ENCODE data around the gene ERBB2. TPM values are rescaled to one million over a fixed set of nuclear protein-coding genes. Genes with fewer than 3 reads are reported as not detected.
A peak's percentile ranks its signal among the peaks of the same experiment; 100 is the strongest.
"Not testable (repeated sequence)": the region's sequence is repeated elsewhere in the genome, so short reads cannot be mapped to it uniquely, and the experiment has no call there.

ERBB2 gene
- total RNA-seq, 6 donors from 2014 or later, result 88.6 to 126 (median 112) TPM

GRCh38 chr17:39722104-39722503, 22.2 kb downstream of the ERBB2 start:
- Histone ChIP-seq H3K4me1 (no peaks in the 10 kb centered on the region), H3K27me3 (no peaks in the 10 kb centered on the region)

DNA sequence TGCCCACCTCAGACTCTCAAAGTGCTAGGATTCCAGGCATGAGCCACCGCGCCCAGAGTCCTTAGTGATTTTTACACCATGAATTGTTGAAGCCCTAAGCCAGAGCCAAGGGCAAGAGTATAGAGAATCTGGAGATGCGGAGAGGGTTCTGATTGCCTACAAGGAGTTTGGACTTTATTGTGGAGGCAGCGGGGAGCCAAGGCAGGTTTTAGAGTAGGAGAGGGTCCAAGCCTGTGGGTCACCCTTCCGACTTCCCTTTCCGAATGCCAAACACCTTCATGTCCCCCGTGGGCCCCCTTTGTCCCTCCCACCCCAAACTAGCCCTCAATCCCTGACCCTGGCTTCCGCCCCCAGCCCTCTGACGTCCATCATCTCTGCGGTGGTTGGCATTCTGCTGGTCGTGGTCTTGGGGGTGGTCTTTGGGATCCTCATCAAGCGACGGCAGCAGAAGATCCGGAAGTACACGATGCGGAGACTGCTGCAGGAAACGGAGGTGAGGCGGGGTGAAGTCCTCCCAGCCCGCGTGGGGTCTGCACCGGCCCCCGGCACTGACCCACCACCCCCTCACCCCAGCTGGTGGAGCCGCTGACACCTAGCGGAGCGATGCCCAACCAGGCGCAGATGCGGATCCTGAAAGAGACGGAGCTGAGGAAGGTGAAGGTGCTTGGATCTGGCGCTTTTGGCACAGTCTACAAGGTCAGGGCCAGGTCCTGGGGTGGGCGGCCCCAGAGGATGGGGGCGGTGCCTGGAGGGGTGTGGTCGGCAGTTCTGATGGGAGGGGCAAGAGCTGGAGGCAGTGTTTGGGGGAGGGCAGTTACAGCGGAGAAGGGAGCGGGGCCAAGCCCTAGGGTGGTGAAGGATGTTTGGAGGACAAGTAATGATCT, 23.3 kb downstream of the ERBB2 start:
- H3K27me3 ChIP-seq, result no peaks in the 10 kb centered on the region
- peaks cover 3 to 72% (median 40%) of the 10 kb centered on the region in 4 donors for H3K36me3 ChIP-seq
- peaks cover 0 to 5% (median 0%) of the 10 kb centered on the region in 4 donors for H3K4me1 ChIP-seq
- peak in 1 of 2 donors; percentile 75 for DNase-seq
- no peak overlapping the region for H3K4me3 ChIP-seq
- no peak overlapping the region for H3K27ac ChIP-seq
- no peak for ATAC-seq (ENCODE audit: low FRiP score in 2 of 2)
- H3K9me3 ChIP-seq, result no peaks in the 10 kb centered on the region
- no peak for TF ChIP-seq POLR2A (IDR thresholded peaks at IDR 0.05)
- TF ChIP-seq, protein P1, sequence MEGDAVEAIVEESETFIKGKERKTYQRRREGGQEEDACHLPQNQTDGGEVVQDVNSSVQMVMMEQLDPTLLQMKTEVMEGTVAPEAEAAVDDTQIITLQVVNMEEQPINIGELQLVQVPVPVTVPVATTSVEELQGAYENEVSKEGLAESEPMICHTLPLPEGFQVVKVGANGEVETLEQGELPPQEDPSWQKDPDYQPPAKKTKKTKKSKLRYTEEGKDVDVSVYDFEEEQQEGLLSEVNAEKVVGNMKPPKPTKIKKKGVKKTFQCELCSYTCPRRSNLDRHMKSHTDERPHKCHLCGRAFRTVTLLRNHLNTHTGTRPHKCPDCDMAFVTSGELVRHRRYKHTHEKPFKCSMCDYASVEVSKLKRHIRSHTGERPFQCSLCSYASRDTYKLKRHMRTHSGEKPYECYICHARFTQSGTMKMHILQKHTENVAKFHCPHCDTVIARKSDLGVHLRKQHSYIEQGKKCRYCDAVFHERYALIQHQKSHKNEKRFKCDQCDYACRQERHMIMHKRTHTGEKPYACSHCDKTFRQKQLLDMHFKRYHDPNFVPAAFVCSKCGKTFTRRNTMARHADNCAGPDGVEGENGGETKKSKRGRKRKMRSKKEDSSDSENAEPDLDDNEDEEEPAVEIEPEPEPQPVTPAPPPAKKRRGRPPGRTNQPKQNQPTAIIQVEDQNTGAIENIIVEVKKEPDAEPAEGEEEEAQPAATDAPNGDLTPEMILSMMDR (IDR thresholded peaks at IDR 0.05), result no peak
- no peak for TF ChIP-seq EP300 (IDR thresholded peaks at IDR 0.05)
- no peak for TF ChIP-seq POLR2AphosphoS5 (IDR thresholded peaks at IDR 0.05)
- WGBS, 2 donors, result 84 to 92% methylated on average over 34 of the region's 34 CpGs

More at GRCh38 chr17:39722104-39722503, 22.2 kb downstream of the ERBB2 start:
- H3K9me3 ChIP-seq, result no peaks in the 10 kb centered on the region
- H3K27ac ChIP-seq, result no peak overlapping the region
- no peak for ATAC-seq (ENCODE audit: low FRiP score in 2 of 2)
- H3K36me3 ChIP-seq, result peaks cover 3 to 72% (median 34%) of the 10 kb centered on the region in 4 donors
- 91 to 93% methylated on average over 6 of the region's 6 CpGs for WGBS, 2 donors
- TF ChIP-seq POLR2A (IDR thresholded peaks at IDR 0.05), result no peak
- TF ChIP-seq POLR2AphosphoS5 (IDR thresholded peaks at IDR 0.05), result no peak
- TF ChIP-seq, protein P1 (IDR thresholded peaks at IDR 0.05), result no peak
- no peak for TF ChIP-seq EP300 (IDR thresholded peaks at IDR 0.05)
- H3K4me3 ChIP-seq, result no peak overlapping the region
- DNase-seq, result no peak

DNA sequence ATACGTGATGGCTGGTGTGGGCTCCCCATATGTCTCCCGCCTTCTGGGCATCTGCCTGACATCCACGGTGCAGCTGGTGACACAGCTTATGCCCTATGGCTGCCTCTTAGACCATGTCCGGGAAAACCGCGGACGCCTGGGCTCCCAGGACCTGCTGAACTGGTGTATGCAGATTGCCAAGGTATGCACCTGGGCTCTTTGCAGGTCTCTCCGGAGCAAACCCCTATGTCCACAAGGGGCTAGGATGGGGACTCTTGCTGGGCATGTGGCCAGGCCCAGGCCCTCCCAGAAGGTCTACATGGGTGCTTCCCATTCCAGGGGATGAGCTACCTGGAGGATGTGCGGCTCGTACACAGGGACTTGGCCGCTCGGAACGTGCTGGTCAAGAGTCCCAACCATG, 24.9 kb downstream of the ERBB2 start:
- Histone ChIP-seq H3K9me3 (no peaks in the 10 kb centered on the region), H3K36me3 (peaks cover 3 to 69% (median 44%) of the 10 kb centered on the region in 4 donors), H3K4me3 (no peak overlapping the region), H3K4me1 (peaks cover 7 to 19% (median 9%) of the 10 kb centered on the region in 4 donors), H3K27me3 (no peaks in the 10 kb centered on the region), H3K27ac (no peak overlapping the region)
- DNase-seq (peak in 1 of 2 donors; percentile 39), ATAC-seq (ENCODE audit: low FRiP score in 2 of 2) (no peak)
- WGBS, 2 donors, result 91 to 98% methylated on average over 6 to 12 of the region's 13 CpGs
- TF ChIP-seq POLR2A (IDR thresholded peaks at IDR 0.05) (no peak), EP300 (IDR thresholded peaks at IDR 0.05) (no peak), POLR2AphosphoS5 (IDR thresholded peaks at IDR 0.05) (no peak)
- TF ChIP-seq, protein P1 (IDR thresholded peaks at IDR 0.05), result no peak

- H3K27ac ChIP-seq; H3K9me3 ChIP-seq; H3K4me3 ChIP-seq; H3K27me3 ChIP-seq; DNase-seq; ATAC-seq (ENCODE audit: low FRiP score in 2 of 2): not testable (repeated sequence)
- WGBS, 2 donors, result 95% methylated on average over 1 of the region's 1 CpG
- H3K4me1 ChIP-seq, result peaks cover 10 to 28% (median 13%) of the 10 kb centered on the region in 4 donors
- H3K36me3 ChIP-seq, result peaks cover 3 to 62% (median 42%) of the 10 kb centered on the region in 4 donors
These were observed 26.1 kb downstream of the ERBB2 start for GRCh38 chr17:39725923-39726322.

DNA sequence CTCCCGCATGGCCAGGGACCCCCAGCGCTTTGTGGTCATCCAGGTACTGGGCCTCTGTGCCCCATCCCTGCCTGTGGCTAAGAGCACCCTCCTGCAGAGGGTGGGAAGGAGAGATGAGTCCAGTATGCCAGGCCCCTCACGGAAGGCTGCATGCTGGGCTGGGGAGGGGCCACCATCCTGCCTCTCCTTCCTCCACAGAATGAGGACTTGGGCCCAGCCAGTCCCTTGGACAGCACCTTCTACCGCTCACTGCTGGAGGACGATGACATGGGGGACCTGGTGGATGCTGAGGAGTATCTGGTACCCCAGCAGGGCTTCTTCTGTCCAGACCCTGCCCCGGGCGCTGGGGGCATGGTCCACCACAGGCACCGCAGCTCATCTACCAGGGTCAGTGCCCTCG, 26.8 kb downstream of the ERBB2 start:
- Histone ChIP-seq H3K27ac (no peak overlapping the region), H3K9me3 (no peaks in the 10 kb centered on the region), H3K27me3 (no peaks in the 10 kb centered on the region), H3K4me1 (peaks cover 10 to 31% (median 15%) of the 10 kb centered on the region in 4 donors), H3K4me3 (no peak overlapping the region), H3K36me3 (peaks cover 3 to 57% (median 42%) of the 10 kb centered on the region in 4 donors)
- 84 to 89% methylated on average over 5 to 9 of the region's 9 CpGs for WGBS, 2 donors
- ATAC-seq (ENCODE audit: low FRiP score in 2 of 2), result no peak
- peak in 1 of 2 donors; percentile 56 for DNase-seq
- TF ChIP-seq EP300 (IDR thresholded peaks at IDR 0.05) (no peak), POLR2AphosphoS5 (IDR thresholded peaks at IDR 0.05) (no peak), POLR2A (IDR thresholded peaks at IDR 0.05) (no peak)
- TF ChIP-seq, protein P1 (IDR thresholded peaks at IDR 0.05), result no peak

Data from upper lobe of left lung (tissue), 6 donors.